ENCODE data around the gene SORCS3. TPM values are rescaled to one million over a fixed set of nuclear protein-coding genes. Genes with fewer than 3 reads are reported as not detected.

The SORCS3 gene
- total RNA-seq, 1 donor from 2014 or later, result not detected

- intact Hi-C loops (cut with micrococcal nuclease), result no loop called here
- Mint-ChIP-seq H3K4me3 (ENCODE audit: low read depth) (no peak overlapping the region), H3K36me3 (ENCODE audit: low read depth) (no peaks in the 10 kb centered on the region), H3K27ac (no peak overlapping the region), H3K4me1 (ENCODE audit: low read depth) (no peaks in the 10 kb centered on the region), H3K9me3 (no peaks in the 10 kb centered on the region), H3K27me3 (ENCODE audit: low read depth) (no peaks in the 10 kb centered on the region)
- no peak for DNase-seq (ENCODE audit: low spot score)
Measured at GRCh38 chr10:105252911-105253310, 611.8 kb downstream of the SORCS3 start.

GRCh38 chr10:105253515-105254212 lies 612.6 kb downstream of the SORCS3 start:
- H3K9me3 Mint-ChIP-seq, result no peaks in the 10 kb centered on the region
- H3K4me3 Mint-ChIP-seq (ENCODE audit: low read depth), result no peak overlapping the region
- intact Hi-C loops (cut with micrococcal nuclease), result no loop called here
- no peak for DNase-seq (ENCODE audit: low spot score)
- H3K27me3 Mint-ChIP-seq (ENCODE audit: low read depth), result no peaks in the 10 kb centered on the region
- H3K36me3 Mint-ChIP-seq (ENCODE audit: low read depth), result no peaks in the 10 kb centered on the region
- no peak overlapping the region for H3K27ac Mint-ChIP-seq
- H3K4me1 Mint-ChIP-seq (ENCODE audit: low read depth), result no peaks in the 10 kb centered on the region

- H3K27me3 Mint-ChIP-seq (ENCODE audit: low read depth), result no peaks in the 10 kb centered on the region
- H3K4me1 Mint-ChIP-seq (ENCODE audit: low read depth), result no peaks in the 10 kb centered on the region
- no peak for DNase-seq (ENCODE audit: low spot score)
- H3K9me3 Mint-ChIP-seq, result no peaks in the 10 kb centered on the region
- no peak overlapping the region for H3K27ac Mint-ChIP-seq
- H3K36me3 Mint-ChIP-seq (ENCODE audit: low read depth), result no peaks in the 10 kb centered on the region
- intact Hi-C loops (cut with micrococcal nuclease), result no loop called here
- no peak overlapping the region for H3K4me3 Mint-ChIP-seq (ENCODE audit: low read depth)
Measured at GRCh38 chr10:105258036-105258673, 617.1 kb downstream of the SORCS3 start.

GRCh38 chr10:105258674-105259065 lies 617.6 kb downstream of the SORCS3 start:
- Mint-ChIP-seq H3K27me3 (ENCODE audit: low read depth) (no peaks in the 10 kb centered on the region), H3K4me1 (ENCODE audit: low read depth) (no peaks in the 10 kb centered on the region), H3K27ac (no peak overlapping the region), H3K4me3 (ENCODE audit: low read depth) (no peak overlapping the region), H3K9me3 (no peaks in the 10 kb centered on the region), H3K36me3 (ENCODE audit: low read depth) (no peaks in the 10 kb centered on the region)
- intact Hi-C loops (cut with micrococcal nuclease), result no loop called here
- no peak for DNase-seq (ENCODE audit: low spot score)

GRCh38 chr10:105259201-105259600 lies 618.1 kb downstream of the SORCS3 start:
- H3K27me3 Mint-ChIP-seq (ENCODE audit: low read depth), result no peaks in the 10 kb centered on the region
- H3K36me3 Mint-ChIP-seq (ENCODE audit: low read depth), result no peaks in the 10 kb centered on the region
- intact Hi-C loops (cut with micrococcal nuclease), result no loop called here
- H3K27ac Mint-ChIP-seq, result no peak overlapping the region
- H3K4me1 Mint-ChIP-seq (ENCODE audit: low read depth), result no peaks in the 10 kb centered on the region
- no peaks in the 10 kb centered on the region for H3K9me3 Mint-ChIP-seq
- no peak overlapping the region for H3K4me3 Mint-ChIP-seq (ENCODE audit: low read depth)
- no peak for DNase-seq (ENCODE audit: low spot score)

GRCh38 chr10:105262666-105263065 lies 621.6 kb downstream of the SORCS3 start:
- Mint-ChIP-seq H3K4me3 (ENCODE audit: low read depth) (no peak overlapping the region), H3K9me3 (no peaks in the 10 kb centered on the region), H3K36me3 (ENCODE audit: low read depth) (no peaks in the 10 kb centered on the region), H3K4me1 (ENCODE audit: low read depth) (peaks cover 1% of the 10 kb centered on the region), H3K27ac (no peak overlapping the region), H3K27me3 (ENCODE audit: low read depth) (no peaks in the 10 kb centered on the region)
- intact Hi-C loops (cut with micrococcal nuclease), result no loop called here
- no peak for DNase-seq (ENCODE audit: low spot score)

- H3K4me1 Mint-ChIP-seq (ENCODE audit: low read depth), result peaks cover 1% of the 10 kb centered on the region
- H3K9me3 Mint-ChIP-seq, result no peaks in the 10 kb centered on the region
- DNase-seq (ENCODE audit: low spot score), result no peak
- intact Hi-C loops (cut with micrococcal nuclease), result no loop called here
- no peak overlapping the region for H3K27ac Mint-ChIP-seq
- H3K36me3 Mint-ChIP-seq (ENCODE audit: low read depth), result no peaks in the 10 kb centered on the region
- no peak overlapping the region for H3K4me3 Mint-ChIP-seq (ENCODE audit: low read depth)
- H3K27me3 Mint-ChIP-seq (ENCODE audit: low read depth), result peaks cover under 1% of the 10 kb centered on the region
Measured at GRCh38 chr10:105266966-105267539, 626.0 kb downstream of the SORCS3 start.

GRCh38 chr10:105268961-105269360 lies 627.9 kb downstream of the SORCS3 start:
- no peaks in the 10 kb centered on the region for H3K9me3 Mint-ChIP-seq

GRCh38 chr10:105269689-105270088 lies 628.6 kb downstream of the SORCS3 start:
- Mint-ChIP-seq H3K27ac (no peak overlapping the region), H3K9me3 (no peaks in the 10 kb centered on the region), H3K27me3 (ENCODE audit: low read depth) (peaks cover 8% of the 10 kb centered on the region), H3K36me3 (ENCODE audit: low read depth) (no peaks in the 10 kb centered on the region), H3K4me1 (ENCODE audit: low read depth) (peaks cover 8% of the 10 kb centered on the region), H3K4me3 (ENCODE audit: low read depth) (no peak overlapping the region)
- no peak for DNase-seq (ENCODE audit: low spot score)
- intact Hi-C loops (cut with micrococcal nuclease), result no loop called here

More at GRCh38 chr10:105268961-105269360, 627.9 kb downstream of the SORCS3 start:
- Mint-ChIP-seq H3K27ac (no peak overlapping the region), H3K4me1 (ENCODE audit: low read depth) (peaks cover 2% of the 10 kb centered on the region), H3K4me3 (ENCODE audit: low read depth) (no peak overlapping the region), H3K27me3 (ENCODE audit: low read depth) (peaks cover 6% of the 10 kb centered on the region), H3K36me3 (ENCODE audit: low read depth) (no peaks in the 10 kb centered on the region)
- intact Hi-C loops (cut with micrococcal nuclease), result no loop called here
- no peak for DNase-seq (ENCODE audit: low spot score)

- Mint-ChIP-seq H3K27ac (no peak overlapping the region), H3K27me3 (ENCODE audit: low read depth) (peaks cover 10% of the 10 kb centered on the region), H3K9me3 (no peaks in the 10 kb centered on the region), H3K4me1 (ENCODE audit: low read depth) (peaks cover 13% of the 10 kb centered on the region), H3K36me3 (ENCODE audit: low read depth) (no peaks in the 10 kb centered on the region), H3K4me3 (ENCODE audit: low read depth) (no peak overlapping the region)
- DNase-seq (ENCODE audit: low spot score), result no peak
- intact Hi-C loops (cut with micrococcal nuclease), result no loop called here
Measured at GRCh38 chr10:105274556-105275070, 633.5 kb downstream of the SORCS3 start.

GRCh38 chr10:105278439-105278838 lies 637.3 kb downstream of the SORCS3 start:
- no peak for DNase-seq (ENCODE audit: low spot score)
- no peak overlapping the region for H3K4me3 Mint-ChIP-seq (ENCODE audit: low read depth)
- H3K9me3 Mint-ChIP-seq, result no peaks in the 10 kb centered on the region
- peaks cover 4% of the 10 kb centered on the region for H3K27me3 Mint-ChIP-seq (ENCODE audit: low read depth)
- H3K36me3 Mint-ChIP-seq (ENCODE audit: low read depth), result no peaks in the 10 kb centered on the region
- no peak overlapping the region for H3K27ac Mint-ChIP-seq
- H3K4me1 Mint-ChIP-seq (ENCODE audit: low read depth), result peaks cover 13% of the 10 kb centered on the region
- intact Hi-C loops (cut with micrococcal nuclease), result no loop called here

GRCh38 chr10:105279101-105279500 lies 638.0 kb downstream of the SORCS3 start:
- intact Hi-C loops (cut with micrococcal nuclease), result no loop called here
- H3K9me3 Mint-ChIP-seq, result no peaks in the 10 kb centered on the region
- H3K27ac Mint-ChIP-seq, result no peak overlapping the region
- H3K4me1 Mint-ChIP-seq (ENCODE audit: low read depth), result peaks cover 11% of the 10 kb centered on the region
- H3K36me3 Mint-ChIP-seq (ENCODE audit: low read depth), result no peaks in the 10 kb centered on the region
- peaks cover 4% of the 10 kb centered on the region for H3K27me3 Mint-ChIP-seq (ENCODE audit: low read depth)
- no peak for DNase-seq (ENCODE audit: low spot score)
- no peak overlapping the region for H3K4me3 Mint-ChIP-seq (ENCODE audit: low read depth)

- Mint-ChIP-seq H3K4me1 (ENCODE audit: low read depth) (no peaks in the 10 kb centered on the region), H3K9me3 (no peaks in the 10 kb centered on the region)
Measured at GRCh38 chr10:105280895-105281294, 639.8 kb downstream of the SORCS3 start.

More at GRCh38 chr10:105280895-105281294, 639.8 kb downstream of the SORCS3 start:
- no peak for DNase-seq (ENCODE audit: low spot score)
- H3K27me3 Mint-ChIP-seq (ENCODE audit: low read depth), result peaks cover 3% of the 10 kb centered on the region
- H3K27ac Mint-ChIP-seq, result no peak overlapping the region
- H3K36me3 Mint-ChIP-seq (ENCODE audit: low read depth), result no peaks in the 10 kb centered on the region
- H3K4me3 Mint-ChIP-seq (ENCODE audit: low read depth), result no peak overlapping the region
- intact Hi-C loops (cut with micrococcal nuclease), result no loop called here
